IPS-18a (cell line): Measurements from ENCODE around the gene DCTN3.
A peak's percentile ranks its signal among the peaks of the same experiment; 100 is the strongest.

Source experiments
- H3K27ac ChIP-seq: one replicate; pipeline ENCODE4 v1.5.1; 2013; ENCODE audit warnings: low read length
- H3K27me3 ChIP-seq: one replicate; pipeline ENCODE4 v1.6.1; 2013; ENCODE audit warnings: mild to moderate bottlenecking, low read length; ENCODE audit not compliant: control insufficient read depth, insufficient read depth
- H3K36me3 ChIP-seq: one replicate; pipeline ENCODE4 v1.6.1; 2013; ENCODE audit warnings: low read depth, low read length; ENCODE audit not compliant: control insufficient read depth
- H3K4me1 ChIP-seq: one replicate; pipeline ENCODE4 v1.6.1; 2013; ENCODE audit warnings: low read depth, low read length; ENCODE audit not compliant: control insufficient read depth
- H3K4me3 ChIP-seq: one replicate; pipeline ENCODE4 v1.5.1; 2013; ENCODE audit warnings: low read length
- H3K9ac ChIP-seq: one replicate; pipeline ENCODE4 v1.6.1; 2013; ENCODE audit warnings: mild to moderate bottlenecking, low read length, moderate library complexity
- H3K9me3 ChIP-seq: one replicate; pipeline ENCODE4 v1.6.1; 2013; ENCODE audit warnings: low read depth, low read length; ENCODE audit not compliant: control insufficient read depth

Gene DCTN3

DNA sequence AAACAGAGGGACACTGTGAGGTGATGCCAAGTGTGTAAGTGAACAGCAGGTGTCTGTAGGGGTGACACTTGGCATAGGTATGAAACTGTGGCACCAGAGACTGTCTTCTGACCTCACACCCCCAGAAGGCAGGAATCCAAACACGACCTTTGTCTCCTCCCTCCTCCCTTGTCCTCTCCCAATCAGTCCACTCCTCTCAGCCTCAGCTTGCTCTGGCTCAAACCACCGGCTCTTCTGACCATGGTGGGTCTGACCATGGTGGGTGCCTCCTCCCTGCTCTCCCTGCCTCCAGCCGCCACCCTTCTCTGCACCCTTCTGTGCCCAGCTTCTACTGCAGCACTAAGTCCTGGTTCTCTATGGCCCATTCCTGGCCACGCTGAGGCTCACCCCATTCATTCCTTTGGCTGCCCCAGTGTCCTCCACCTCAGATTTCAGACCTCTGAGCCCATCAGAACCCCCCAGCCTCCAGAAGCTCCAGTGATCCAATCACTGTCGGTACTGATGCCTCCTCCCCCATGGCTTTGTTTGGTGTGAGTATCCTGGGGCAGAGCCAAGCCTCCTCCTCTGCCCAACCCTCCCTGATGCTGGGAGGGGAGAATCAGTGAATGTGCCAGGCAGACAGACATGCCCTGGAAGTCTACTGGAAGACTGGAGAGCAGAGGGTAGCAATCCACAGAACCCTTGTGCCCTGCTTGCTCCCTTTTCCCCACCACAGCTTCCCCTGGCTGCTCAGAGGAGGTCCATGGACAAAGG, 10.3 kb upstream of the DCTN3 start:
- H3K9me3 ChIP-seq = no peaks in the 10 kb centered on the region
- peaks cover 4% of the 10 kb centered on the region for H3K36me3 ChIP-seq
- H3K9ac ChIP-seq = no peak overlapping the region
- H3K27me3 ChIP-seq = peaks cover 64% of the 10 kb centered on the region
- peaks cover 3% of the 10 kb centered on the region for H3K4me1 ChIP-seq
- H3K27ac ChIP-seq = no peak overlapping the region
- H3K4me3 ChIP-seq = no peak overlapping the region

DNA sequence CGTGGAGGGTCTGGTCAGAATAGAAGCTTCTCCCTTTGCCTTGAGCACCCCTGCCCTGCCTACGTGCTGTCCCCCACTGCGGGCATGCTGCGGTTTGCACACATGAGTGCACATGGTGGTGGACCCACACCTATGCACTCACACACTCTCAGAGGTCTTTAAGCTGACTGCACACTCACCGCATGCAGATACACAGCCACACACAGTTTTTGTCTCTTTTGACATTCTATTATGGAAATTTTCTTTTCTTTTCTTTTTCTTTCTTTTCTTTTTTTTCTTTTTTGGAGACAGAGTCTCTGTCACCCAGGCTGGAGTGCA, 9.2 kb upstream of the DCTN3 start:
- H3K4me3 ChIP-seq = peak overlapping the region; percentile 39
- peaks cover 75% of the 10 kb centered on the region for H3K27me3 ChIP-seq
- peaks cover 3% of the 10 kb centered on the region for H3K4me1 ChIP-seq
- H3K36me3 ChIP-seq = no peaks in the 10 kb centered on the region
- H3K27ac ChIP-seq = no peak overlapping the region
- no peak overlapping the region for H3K9ac ChIP-seq
- H3K9me3 ChIP-seq = no peaks in the 10 kb centered on the region

DNA sequence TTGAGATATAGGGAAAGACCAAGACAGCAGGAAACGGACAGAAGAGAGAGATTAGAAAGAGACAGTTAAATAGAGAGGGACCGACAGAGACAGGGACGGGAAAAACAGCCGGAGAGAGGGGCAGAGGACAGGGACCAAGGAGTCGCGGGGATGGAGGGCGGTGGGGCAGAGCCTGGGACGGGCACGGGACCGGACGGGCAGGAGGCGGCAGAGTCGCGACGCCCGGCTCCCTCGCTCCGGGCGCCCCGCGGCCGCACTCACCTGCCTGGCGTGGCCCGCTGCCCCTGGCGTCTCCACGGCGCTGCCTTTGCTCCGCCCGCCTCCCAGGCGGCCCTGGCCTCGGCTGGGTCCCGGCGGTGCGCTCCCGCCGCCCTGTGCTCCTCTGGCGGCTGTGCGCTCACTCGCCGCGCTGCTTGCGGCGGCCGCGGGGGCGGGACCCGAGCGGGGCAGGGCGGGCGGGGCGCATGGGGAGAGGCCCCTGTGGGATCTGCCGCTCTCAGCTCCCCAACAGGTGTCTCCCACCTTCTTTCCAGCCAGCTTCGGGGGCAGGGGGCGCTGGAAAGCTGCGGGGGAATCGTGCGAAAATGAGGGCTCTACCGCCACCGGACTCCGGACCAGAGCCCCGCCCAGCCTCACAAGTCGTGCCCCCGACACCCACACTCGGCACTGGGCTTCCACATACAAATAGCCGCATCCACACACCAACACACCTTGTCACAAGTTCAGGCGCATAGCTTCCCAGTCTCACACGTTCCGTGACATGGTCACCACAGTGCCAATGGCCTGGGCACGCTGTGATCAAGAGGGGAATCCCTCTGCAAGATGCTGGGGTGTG, 8.6 kb upstream of the DCTN3 start, which contains the start of gene ARID3C:
Gene ARID3C (minus strand): TSS at position 411 of the 835 bp plus-strand sequence. CDS start 1,052 bp downstream, outside the sequence.
- Histone ChIP-seq H3K27ac (no peak within 1 kb of the TSS), H3K9me3 (no peaks in the 10 kb centered on the region), H3K36me3 (no peaks in the 10 kb centered on the region), H3K4me3 (peak within 1 kb of the TSS; percentile 39), H3K27me3 (peaks cover 81% of the 10 kb centered on the region), H3K4me1 (peaks cover 3% of the 10 kb centered on the region), H3K9ac (no peak within 1 kb of the TSS)

DNA sequence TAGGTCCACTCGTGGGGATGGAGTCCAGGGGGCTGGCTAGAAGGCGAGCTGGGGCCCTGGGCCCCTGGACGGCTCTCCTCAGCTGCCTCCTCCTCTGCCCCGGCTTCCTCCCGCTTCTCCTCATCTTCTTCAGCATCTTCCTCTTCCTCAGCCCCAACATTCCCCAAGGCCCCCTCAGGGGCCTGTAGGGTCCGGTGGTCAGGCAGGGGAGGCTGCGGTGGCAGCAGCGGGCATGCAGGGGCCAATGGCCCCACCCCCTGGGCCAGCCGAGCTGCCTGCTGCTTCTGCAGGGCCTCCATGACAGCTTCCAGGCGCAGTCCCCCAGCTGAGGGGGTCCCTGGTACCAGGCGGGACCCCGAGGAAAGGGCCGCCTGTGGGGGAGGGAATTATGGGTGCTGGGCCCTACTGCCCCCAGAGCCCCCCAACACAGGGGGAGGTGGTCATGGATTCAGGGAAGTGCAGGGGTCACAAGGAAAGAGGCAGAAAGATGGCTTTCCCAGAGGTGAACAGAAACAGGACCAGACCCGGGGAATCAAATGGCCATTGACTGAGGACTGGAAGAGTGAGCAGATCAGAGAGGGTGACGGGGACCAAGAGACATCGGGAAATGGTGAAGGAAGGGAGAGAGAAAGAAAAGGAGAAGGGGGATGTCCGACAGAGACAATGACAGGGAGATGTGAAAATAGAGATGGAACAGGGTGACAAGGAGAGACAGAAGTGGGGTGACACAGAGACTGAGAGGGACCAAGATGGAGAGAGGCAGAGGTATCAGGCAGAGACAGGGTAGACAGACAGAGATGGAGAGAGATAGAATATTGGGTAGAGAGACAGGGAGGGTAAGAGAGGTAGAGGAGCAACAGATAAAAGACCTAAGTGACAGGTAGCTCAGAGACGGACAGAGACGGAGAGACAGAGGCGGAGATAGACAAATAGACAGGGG, 7.7 kb upstream of the DCTN3 start:
- Histone ChIP-seq H3K9ac (no peak overlapping the region), H3K27me3 (peaks cover 84% of the 10 kb centered on the region), H3K36me3 (no peaks in the 10 kb centered on the region), H3K27ac (no peak overlapping the region), H3K9me3 (no peaks in the 10 kb centered on the region), H3K4me3 (peak overlapping the region; percentile 39), H3K4me1 (peaks cover 3% of the 10 kb centered on the region)

DNA sequence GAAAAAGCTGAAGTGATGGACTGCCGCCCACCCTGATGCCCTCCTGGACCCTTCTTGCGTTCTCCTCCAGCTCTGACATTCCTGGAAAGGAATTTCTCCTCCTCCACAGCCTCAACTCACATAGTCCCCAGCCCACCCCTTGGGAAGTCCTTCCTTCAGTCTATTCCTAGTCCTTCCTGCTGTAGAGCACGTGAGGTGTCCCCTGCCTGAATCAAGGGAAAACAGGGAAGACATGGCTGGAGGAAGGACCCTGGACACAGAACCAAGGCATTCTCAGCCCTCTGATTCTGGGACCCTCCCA, 4.8 kb upstream of the DCTN3 start:
- peaks cover 73% of the 10 kb centered on the region for H3K27me3 ChIP-seq

DNA sequence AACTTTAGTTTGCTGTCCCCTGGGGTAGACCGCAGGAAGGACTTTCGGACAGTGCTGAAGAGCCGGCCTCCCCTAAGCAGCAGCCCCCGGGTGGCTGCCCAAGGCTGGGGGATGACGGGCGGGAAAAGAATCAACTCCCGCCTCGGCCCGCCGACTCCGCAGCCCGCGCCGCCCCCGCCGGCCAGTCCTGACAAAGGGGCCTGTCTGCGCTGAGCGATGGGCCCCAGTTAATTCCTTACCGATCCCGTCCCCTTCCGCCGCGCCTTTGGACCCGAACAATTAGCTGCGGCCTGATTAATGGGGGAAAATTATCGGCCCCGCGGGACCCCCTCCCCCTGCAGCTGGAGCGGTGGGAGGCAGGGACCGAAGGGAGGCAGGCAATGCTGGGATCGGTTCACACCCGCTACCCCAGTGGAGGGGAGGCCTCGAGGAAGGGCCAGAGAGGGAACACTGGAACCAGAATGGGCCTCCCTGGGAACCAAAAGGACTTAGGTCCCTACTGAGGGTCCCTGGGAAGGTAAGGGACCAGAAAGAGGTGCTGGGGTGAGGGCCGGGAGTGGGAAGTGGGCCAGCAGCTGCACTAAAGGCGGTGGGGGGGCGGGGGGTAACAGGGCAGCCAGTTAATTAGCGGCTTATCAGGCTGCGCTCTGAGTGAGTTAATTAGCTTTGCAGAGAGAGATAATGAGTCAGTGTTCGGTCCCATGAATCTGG, 4.3 kb upstream of the DCTN3 start:
- Histone ChIP-seq H3K36me3 (no peaks in the 10 kb centered on the region), H3K9me3 (no peaks in the 10 kb centered on the region), H3K4me3 (peak overlapping the region; percentile 14), H3K27me3 (peaks cover 68% of the 10 kb centered on the region), H3K27ac (no peak overlapping the region), H3K9ac (no peak overlapping the region), H3K4me1 (peaks cover 3% of the 10 kb centered on the region)

More for the DNA sequence above, 4.8 kb upstream of the DCTN3 start:
- Histone ChIP-seq H3K27ac (no peak overlapping the region), H3K9me3 (no peaks in the 10 kb centered on the region), H3K4me3 (no peak overlapping the region), H3K36me3 (no peaks in the 10 kb centered on the region), H3K9ac (no peak overlapping the region), H3K4me1 (peaks cover 3% of the 10 kb centered on the region)

DNA sequence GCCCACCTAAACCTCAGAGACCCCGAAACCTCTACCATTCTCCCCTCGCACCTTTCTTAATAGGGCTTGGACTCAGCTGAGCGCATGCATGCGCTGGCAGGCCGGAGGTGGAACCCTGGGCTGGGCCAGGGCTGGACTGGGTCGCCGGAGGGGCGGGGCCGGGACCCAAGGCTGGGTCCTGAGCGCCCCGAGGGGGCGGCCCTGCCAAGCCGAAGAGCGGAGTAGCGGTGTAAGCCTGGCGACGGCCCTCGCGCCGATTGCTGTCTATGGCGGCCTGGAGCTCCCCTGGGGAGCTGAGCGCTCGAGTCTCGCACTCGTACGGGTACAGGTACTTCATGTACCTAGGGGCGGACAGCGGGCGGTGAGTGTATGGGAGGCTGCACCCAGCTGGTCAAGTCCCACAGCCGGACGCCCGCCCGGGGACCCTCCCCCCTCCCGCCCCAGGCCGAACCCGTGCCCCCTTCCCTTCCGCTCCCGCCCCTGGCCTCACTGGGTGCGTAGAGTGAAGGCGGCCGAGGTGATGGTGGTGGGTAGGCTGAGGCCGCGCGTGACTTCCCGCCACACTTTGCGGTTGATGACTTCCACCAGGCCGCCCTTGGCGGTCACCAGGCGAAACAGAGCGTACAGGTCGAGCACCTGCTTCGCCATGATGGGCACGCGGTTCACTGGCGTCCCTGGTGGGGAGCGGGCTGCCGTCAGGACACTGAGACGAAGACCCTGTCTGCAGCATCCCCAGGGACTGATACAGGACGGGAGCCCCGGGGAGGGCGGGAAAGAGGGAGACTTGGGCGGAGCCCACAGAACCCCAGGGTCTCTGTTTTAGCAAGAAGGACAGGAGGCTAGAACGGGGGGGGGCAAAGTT, 3.3 kb upstream of the DCTN3 start:
- no peaks in the 10 kb centered on the region for H3K36me3 ChIP-seq
- H3K9ac ChIP-seq = no peak overlapping the region
- H3K27me3 ChIP-seq = peaks cover 58% of the 10 kb centered on the region
- no peak overlapping the region for H3K27ac ChIP-seq
- no peak overlapping the region for H3K4me3 ChIP-seq
- H3K4me1 ChIP-seq = peaks cover 3% of the 10 kb centered on the region
- no peaks in the 10 kb centered on the region for H3K9me3 ChIP-seq

DNA sequence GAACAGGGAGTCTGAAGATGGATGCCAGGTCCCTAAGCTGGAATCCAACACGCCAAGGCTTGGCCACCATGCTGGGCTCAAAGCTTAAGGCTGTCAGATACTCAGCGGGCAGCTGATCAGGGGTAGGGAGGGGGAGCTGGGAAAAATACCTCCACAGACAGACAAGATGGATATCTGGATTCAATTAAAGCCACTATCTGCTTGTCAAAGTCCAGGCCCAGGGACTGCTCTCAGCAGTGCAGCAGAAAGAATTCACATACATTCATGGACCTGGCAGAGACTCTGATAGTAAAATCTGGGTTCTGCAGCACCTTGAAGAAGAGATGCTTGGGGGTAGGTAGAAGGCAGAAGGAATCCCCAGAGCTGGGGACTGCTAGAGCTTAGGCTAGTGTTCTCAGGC, 5.2 kb downstream of the DCTN3 start:
- Histone ChIP-seq H3K36me3 (no peaks in the 10 kb centered on the region), H3K27me3 (peaks cover 5% of the 10 kb centered on the region), H3K9me3 (no peaks in the 10 kb centered on the region), H3K27ac (no peak overlapping the region), H3K4me3 (no peak overlapping the region), H3K4me1 (peaks cover 11% of the 10 kb centered on the region), H3K9ac (no peak overlapping the region)

DNA sequence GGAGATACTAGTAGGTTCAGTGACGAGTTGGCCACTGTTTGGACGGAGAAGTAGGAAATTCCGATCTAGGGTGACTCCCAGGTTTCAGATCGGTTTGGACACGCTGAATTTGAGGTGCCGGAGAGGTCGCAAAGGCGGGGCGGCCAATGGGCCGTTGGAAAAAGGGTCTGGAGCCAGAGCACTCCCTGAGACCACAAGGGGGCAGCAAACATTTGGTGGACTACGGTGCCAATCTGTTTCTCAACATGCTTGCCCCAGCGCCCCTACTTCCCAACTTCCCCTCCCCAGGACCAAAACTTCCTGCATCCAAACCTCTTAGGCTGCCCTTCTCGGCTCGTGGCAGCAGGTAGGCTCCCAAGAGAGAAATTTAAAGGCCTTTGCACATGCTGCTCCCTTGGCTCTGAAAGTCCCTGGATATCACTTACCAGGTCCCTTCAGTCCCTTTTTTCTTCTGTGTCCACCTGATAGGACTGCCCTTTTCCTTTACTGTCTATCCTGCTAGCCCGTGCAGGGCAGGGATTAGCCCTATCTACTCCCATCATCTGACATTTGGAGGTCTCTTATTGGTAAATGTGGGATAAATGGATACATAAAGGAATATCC, 7.4 kb downstream of the DCTN3 start:
- Histone ChIP-seq H3K9ac (peak overlapping the region; percentile 86), H3K4me1 (peaks cover 11% of the 10 kb centered on the region), H3K27me3 (peaks cover 5% of the 10 kb centered on the region), H3K9me3 (no peaks in the 10 kb centered on the region), H3K4me3 (peak overlapping the region; percentile 86), H3K27ac (no peak overlapping the region), H3K36me3 (no peaks in the 10 kb centered on the region)
